ENCODE measurements around the gene C20orf173.

GRCh38 chr20:35489717-35490116 lies 39.7 kb downstream of the C20orf173 start:
- TF ChIP-seq, protein P1, sequence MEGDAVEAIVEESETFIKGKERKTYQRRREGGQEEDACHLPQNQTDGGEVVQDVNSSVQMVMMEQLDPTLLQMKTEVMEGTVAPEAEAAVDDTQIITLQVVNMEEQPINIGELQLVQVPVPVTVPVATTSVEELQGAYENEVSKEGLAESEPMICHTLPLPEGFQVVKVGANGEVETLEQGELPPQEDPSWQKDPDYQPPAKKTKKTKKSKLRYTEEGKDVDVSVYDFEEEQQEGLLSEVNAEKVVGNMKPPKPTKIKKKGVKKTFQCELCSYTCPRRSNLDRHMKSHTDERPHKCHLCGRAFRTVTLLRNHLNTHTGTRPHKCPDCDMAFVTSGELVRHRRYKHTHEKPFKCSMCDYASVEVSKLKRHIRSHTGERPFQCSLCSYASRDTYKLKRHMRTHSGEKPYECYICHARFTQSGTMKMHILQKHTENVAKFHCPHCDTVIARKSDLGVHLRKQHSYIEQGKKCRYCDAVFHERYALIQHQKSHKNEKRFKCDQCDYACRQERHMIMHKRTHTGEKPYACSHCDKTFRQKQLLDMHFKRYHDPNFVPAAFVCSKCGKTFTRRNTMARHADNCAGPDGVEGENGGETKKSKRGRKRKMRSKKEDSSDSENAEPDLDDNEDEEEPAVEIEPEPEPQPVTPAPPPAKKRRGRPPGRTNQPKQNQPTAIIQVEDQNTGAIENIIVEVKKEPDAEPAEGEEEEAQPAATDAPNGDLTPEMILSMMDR (IDR thresholded peaks at IDR 0.05) = no peak
- TF ChIP-seq POLR2A (IDR thresholded peaks at IDR 0.05) (no peak), EP300 (IDR thresholded peaks at IDR 0.05) (no peak)
